Stimulated activated CD8-positive, alpha-beta memory T cell treated with anti-CD3 and anti-CD28 coated beads, Interleukin-4, amount 100 ng/mL, for 48 hours (primary cell): Measurements from ENCODE around the gene NKRF.

Experiments
- DNase-seq: peaks from one replicate; pipeline ENCODE4 v3.0.0-alpha.2; 2020

The NKRF gene

DNA sequence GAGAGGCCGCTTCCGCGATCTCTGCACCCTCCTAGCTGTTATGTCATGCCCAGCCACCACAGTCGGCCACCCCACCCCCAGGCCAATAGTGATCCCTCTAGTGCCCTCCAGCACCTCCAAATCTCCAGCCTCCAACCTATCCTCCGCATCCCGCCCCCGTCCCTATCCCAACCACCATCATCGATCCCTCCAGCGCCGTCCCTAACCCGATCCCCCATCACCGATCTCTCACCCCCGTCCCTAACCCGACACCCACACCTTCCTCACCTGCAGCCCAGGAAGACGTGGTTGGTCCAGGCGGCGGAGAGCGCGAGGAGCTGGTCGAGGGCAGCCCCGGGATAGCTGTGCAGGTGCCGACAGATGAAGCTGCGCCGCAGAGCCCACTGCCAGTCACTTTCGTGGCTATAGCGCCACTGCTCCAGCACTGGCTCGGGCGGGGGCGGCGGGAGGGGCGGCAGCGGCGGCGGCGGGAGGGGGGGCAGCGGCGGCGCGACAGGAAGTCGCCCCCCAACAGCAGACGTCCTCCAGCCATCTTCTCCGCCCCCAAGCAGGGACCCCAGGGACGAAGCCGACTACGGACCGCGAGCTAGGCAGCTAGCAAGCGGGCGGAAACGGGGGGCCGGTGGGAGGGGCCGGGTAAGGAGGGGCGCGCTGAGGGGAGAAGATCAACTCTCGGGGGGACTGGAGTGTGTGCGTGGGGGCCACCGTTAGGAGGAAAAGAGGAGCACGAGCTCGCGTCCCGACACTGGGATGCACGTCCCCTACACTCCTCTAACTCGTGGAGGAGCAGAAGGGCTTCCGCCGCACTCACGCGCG, 552 bp downstream of the NKRF start:
- peak; percentile 53 for DNase-seq

DNA sequence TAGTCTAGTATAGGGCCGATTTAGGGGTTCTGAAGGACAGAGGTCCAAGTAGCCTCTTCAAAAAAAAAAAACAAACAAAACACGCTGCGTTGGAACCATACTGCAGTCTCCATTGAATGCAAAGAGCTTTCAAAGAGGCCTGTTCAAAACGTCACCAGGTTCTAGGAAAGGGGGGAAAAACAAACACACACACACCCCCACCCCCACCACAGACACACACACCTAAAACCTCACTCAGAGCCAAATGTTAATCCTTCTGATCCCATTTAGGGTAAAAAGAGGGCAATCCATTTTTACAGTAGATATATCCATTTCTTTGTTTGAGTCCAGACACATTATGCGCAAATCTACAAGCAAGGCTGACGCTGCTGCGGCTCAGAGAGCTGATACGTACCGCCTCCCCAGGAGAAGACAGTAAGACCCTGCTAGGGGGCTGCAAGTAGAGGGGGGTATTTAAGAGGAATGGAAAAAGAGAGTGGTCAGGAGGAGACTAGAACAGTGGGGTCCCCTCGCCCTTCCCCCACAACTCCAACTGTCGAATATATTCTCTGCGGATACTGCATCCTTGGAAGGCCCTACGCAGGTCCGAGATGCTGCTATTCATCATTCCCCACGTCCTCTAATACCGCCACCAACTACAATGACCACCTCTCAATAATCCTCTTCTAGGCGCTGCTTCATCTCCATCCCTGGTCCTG, 1.3 kb downstream of the NKRF start:
- DNase-seq: no peak

DNA sequence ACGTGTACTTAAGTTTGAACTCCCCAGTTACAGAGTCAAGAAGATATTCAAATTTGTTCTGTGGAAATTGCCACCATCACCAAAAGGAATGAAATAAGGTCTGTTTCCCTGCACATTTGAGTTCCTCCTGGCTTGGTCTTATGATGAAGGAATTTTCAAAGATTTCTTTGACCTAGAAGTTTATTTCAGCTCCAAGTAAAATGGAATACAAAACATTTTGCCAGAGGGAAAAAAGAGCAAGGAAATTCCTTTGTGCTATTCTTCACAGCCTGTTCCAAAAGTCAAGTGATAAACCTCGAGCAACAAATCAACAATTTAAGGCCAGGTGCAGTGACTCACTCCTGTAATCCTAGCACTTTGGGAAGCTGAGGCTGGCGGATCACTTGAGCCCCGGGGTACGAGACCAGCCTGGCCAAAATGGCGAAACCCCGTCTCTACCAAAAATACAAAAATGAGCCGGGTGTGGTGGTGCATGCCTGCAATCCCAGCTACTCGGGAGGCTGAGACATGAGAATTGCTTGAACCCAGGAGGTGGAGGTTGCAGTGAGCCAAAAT, 3.4 kb downstream of the NKRF start:
- no peak for DNase-seq

DNA sequence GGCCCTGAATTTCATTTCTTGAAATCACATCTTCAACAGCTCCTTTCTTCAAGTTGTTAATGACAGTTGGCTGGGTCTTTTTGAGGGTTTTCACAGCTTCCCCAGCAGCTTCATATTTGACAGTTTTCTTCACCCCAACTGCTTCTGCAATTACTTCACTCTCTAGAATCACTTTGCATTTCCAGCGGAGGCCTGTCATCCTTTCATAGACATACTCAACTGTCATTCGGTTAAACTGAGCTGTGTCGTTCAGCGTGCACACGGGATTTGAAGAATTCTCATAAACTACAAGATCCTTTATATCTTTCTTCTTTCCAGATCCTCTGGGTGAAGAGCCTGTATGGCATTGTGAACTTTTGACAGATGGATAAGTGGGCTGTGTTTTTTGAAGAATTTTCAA, 16.4 kb downstream of the NKRF start:
- DNase-seq: no peak

DNA sequence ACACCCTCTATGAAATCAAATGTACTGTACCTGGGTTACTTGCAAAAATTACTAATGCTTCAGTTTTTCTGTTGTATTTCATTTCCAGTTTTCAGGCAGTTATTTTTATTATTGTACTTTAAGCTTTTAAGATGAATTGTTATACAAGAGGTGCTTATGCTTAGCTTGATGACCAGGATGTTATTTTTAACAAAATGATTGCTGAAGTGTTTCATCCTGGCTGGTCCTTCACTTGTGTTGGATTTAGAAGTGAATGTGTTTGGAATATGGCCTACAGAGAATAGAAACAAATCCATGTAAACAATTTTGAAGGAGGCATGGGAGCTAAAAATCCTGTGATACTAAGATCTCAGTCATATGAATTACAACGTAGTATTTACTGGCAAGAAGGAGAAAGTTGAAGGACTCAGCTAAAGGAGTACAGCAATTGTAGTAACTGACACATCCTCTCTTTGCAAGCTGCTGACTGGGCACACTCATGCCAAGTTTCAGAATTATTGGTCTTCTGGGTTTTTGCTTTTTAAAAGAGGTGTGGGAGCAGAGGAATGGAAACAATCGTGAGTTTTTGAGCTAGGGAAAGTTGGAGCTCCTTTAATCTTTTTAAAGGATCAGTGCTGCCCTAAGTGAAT, 22.7 kb downstream of the NKRF start:
- no peak for DNase-seq

DNA sequence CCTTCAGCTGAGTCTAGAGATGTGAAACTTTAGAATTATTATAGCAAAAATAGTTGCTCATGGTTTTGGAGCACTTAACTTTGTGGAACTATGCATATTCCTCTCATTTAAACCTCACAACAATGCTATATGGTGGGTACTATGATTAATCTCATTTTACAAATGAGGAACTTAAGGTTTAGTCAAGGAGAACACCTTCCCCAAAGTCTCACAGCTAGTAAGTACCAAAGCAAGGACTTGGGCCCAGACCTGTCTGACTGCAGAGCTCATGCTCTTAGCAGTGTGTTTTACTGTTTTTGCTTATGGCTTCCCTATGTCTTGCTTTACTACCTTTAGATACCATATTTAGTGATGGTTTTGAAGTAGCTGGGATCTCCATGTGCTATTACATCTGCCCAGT, 26.8 kb downstream of the NKRF start:
- DNase-seq: no peak

DNA sequence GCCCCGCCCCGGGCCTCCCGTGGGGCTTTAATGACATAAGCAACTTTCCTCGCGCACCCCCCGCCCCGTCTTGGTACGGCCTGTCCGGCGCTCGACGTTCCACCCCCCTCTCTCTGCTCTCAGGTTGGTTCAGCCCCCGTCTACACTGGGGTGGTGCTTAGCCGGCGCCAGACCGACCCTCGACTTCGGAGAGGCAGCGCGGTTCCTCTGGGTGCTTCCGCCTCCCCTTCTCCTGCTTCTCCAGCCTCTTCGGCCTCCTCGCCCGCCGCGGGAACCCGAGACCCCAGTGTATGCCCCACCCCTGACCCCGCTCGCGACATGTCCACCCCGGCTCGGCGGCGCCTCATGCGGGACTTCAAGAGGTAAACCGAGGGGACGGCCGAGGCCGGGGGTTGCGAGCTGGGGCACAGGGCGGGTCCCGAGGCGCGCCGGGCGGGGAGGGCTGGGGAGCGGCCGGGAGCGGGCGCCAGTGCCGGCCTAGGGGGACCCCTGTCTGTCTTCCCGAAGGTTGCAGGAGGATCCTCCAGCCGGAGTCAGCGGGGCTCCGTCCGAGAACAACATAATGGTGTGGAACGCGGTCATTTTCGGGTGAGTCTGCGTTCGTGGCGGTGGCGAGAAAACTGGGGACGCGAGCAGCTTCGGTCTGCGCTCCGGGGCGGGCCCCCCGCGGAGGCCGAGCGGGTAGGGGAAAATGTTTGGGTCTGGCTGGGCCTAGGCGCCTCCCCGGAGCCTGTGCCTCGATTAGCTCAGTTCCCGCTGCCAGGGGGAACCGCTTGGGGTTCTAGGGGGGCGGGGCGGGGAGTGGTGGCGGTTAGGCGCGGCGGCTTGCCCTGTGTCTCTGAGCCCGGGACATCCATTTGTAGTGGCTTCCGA, 31.6 kb downstream of the NKRF start, which contains the start of gene UBE2A:
Gene UBE2A, plus strand, starts transcription at position 170 of the 873 bp plus-strand sequence. Its CDS starts 149 bp downstream, at position 319.
- DNase-seq: peak; percentile 91

DNA sequence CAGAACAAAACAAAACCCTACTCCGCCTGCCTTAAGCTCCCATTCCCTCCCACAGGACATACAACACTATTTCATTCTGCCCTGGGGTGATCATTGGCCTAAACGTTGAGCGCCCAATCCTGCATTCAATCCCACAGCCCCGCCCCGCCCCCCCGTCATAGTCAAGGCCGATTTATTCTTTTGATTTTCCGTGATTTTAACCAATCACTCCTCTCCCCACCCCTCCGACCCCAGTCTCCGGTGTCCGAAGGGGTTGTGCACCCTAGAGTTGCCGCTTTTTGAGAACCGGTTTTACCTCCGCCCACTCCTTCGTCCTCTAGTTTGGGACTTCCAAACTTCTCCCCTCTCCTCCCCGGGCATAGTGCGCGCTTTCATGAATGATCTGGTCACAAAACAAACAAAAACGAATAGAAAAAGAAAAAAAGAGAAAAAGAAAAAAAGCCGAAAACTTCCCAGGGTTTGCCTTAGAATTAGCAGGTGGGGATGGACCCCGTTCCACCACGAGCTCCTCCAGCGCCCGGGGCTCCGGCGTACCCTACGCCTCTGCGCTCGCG, 32.3 kb downstream of the NKRF start:
- DNase-seq: no peak

DNA sequence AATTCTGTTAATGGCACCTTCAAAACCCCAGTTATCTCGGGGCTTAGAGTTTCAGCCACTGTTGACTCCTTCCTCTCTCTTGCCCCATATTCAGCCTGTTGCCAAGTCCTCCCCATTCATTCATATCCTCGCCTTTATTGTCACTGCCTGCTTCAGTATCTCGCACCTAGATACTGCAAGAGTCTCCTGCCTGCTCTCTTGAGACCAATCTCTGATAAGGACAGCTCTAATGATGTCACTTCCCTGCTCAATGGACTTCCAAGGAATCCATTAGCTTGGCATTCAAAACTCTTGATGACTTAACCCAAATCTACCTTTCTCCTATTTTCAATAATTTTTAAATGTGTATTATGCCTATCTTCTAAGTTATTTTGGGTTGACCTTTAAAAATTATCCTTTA, 33.0 kb downstream of the NKRF start:
- DNase-seq: no peak

DNA sequence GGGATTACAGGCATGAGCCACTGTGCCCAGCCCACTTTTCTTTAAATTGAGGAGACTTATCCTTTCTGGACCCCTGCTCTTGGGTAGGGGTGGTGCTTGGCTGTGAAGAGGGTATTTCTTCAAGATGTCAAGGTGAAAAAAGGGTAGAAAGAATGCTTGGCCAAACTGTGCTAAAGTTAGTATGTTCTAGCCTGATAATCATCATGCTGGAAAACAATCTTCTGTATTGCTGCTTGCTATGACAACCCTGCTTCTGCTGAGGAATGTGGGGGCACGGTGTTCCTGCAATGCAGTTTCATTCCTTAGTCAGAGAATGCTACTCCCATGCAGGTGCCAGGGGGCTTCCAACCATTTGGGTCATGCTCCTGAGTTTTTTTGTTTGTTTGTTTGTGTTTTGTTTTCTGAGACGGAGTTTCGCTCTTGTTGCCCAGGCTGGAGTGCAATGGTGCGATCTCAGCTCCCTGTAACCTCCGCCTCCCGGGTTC, 35.8 kb downstream of the NKRF start:
- no peak for DNase-seq

DNA sequence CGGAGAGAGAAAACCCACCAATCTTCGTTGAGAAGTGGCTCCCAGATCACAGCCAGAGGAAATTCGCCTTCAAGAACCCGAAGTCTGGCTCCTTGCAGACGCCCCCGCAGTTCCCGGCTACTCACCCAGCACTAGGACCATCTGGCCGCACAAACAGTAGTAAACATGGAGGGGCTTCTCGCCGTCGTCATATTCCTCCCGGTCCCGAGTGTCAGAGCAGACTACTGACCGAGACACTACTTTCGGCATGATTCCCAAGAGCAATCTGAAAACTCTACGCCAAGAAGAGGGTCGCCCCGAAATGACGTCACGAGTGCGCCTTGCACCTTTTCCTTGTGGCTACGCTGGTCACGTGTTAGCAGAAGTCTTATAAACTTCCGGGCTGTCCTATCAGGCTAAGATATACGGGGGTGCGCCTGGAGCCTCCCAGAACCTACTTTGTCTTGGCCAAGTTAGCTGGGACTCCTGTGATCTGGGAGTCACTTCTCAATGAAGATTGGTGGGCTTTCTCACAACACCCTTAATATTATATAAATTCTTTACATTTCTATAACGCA, 41.0 kb downstream of the NKRF start, which contains the start of gene STEEP1:
Gene STEEP1, minus strand, starts transcription at position 303 of the 557 bp plus-strand sequence. Its CDS starts 54 bp downstream, at position 249.
- peak; percentile 91 for DNase-seq

DNA sequence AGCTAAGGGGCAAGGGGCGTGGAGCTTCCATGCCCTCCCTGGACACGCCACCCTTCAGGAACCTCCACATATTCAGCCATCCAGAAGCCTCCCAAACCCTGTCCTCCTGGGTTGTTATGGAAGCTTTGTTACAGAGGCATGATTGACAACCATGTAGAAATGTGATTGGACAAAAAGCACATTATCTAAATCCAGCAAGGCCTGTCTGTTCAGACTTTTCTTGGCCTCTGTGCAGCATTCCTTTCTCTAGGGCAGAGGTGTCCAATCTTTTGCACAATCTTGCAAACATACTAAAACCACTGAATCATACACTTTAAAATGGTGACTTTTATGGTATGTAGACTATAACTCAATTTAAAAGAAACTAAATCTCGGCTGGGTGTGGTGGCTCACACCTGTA, 53.7 kb downstream of the NKRF start:
- DNase-seq: no peak

DNA sequence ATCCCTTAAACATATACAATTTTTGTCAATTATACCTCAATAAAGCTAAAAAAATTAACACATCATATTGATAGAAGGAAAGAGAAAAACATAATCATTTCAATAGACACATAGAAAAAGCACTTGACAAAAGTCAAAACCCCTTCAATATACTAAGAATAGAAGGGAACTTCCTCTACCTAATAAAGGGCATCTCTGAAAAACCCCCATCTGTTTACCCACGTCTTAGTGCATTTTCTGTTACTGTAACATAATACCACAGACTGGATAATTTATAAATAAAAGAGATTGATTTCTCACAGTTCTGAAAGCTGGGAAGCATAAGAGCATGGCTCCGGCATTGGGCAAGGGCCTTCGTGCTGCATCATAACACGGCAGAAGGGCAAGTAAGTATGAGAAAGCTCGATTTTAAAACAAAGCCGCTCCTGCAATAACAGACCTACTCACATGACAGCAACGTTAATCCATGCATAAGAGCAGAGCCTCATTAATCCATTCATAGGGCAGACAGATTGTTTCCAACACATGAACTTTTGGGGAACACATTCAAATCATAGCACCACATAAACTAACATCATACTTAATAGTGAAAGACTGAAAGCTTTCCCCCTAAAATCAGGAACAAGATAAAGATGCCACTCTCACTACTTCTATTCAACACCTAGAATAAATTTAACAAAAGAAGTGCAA, 56.8 kb downstream of the NKRF start:
- no peak for DNase-seq

DNA sequence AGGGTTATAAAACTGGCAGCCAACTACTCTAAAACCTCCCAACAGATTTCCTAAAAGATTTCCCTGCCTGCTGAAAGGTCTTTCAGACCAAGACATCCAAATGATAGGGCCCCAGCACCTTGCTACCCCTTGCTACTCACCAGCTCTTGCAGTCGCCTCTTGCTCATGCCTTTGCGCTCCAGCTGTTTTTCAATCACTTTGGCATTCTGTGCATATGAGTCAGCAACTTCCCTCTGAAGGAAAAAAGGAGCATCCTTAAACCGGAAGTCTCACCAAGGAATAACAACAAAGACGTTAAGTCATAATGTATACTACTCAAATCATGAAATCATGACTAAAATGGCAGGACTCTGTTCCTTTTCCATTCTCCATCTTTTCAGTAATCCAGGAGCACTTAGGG, 65.0 kb downstream of the NKRF start:
- DNase-seq: no peak

DNA sequence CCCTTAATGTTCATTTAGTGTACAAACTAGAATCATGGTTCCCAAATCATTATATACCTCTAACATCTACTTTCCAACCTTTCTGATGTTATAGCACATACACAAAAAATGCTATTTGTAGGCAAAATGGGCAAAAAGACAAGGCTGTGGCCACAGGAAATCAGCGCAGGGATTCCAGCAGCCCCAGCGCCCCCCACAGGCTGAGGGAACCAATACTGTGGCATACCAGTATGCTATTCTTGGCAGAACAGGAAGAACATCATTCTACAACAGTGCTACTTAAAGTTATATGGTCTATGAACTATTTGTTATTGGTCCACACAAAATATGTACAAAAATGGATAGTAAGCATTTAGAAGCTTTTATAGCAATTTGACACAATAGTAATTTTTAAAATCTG, 66.4 kb downstream of the NKRF start:
- DNase-seq: no peak
